Activated CD8-positive, alpha-beta T cell treated with anti-CD3 and anti-CD28 coated beads for 36 hours (primary cell): ENCODE results near the gene PRKG1. TPM values are rescaled to one million over a fixed set of nuclear protein-coding genes. Genes with fewer than 3 reads are reported as not detected.

ENCODE experiments used
- ATAC-seq: fragments of 200-7000 bp; cut with Tn5 transposase; one replicate; pipeline ENCODE4 v1.10.0; 2021; ENCODE audit warnings: mild to moderate bottlenecking, moderate library complexity
- CTCF ChIA-PET: fragments of 350-600 bp; sonication (Branson Sonifier 250); formaldehyde crosslinking; loops from one replicate; lab custom pipeline; 2021; ENCODE audit warnings: antibody characterized with exemption; lab: Charles Lee
- POLR2A ChIA-PET: fragments of 350-600 bp; sonication (Branson Sonifier 250); formaldehyde crosslinking; loops from one replicate; lab custom pipeline; 2021; ENCODE audit warnings: antibody characterized with exemption; lab: Charles Lee
- DNase-seq: peaks from one replicate; pipeline ENCODE4 v3.0.0-alpha.2; 2020
- H3K27ac Mint-ChIP-seq: one replicate; pipeline ENCODE4 v1.8.0; 2021; ENCODE audit warnings: mild to moderate bottlenecking, mixed read lengths
- H3K27me3 Mint-ChIP-seq: one replicate; pipeline ENCODE4 v1.8.0; 2021; ENCODE audit warnings: mixed read lengths
- H3K36me3 Mint-ChIP-seq: one replicate; pipeline ENCODE4 v1.8.0; 2021; ENCODE audit warnings: low read depth, mixed read lengths
- H3K4me1 Mint-ChIP-seq: one replicate; pipeline ENCODE4 v1.8.0; 2021; ENCODE audit warnings: low read depth, mixed read lengths
- H3K4me3 Mint-ChIP-seq: one replicate; pipeline ENCODE4 v1.8.0; 2021; ENCODE audit warnings: mild to moderate bottlenecking, moderate library complexity, mixed read lengths
- H3K9me3 Mint-ChIP-seq: one replicate; pipeline ENCODE4 v1.8.0; 2021; ENCODE audit warnings: mixed read lengths
- intact Hi-C: fragments of 100-400 bp; cut with micrococcal nuclease; formaldehyde crosslinking; loops from one replicate; pipeline ENCODE4 v1.10.0; 2022
- total RNA-seq, 2 experiments: library from RNA; stranded (reverse); gene quantifications; one replicate each; pipeline ENCODE4 v1.2.3, GENCODE V29; 2021
- TF ChIP-seq, protein P1 (sequence below): fragments of 200-600 bp; IDR thresholded peaks from one replicate; pipeline ENCODE4 v1.8.0; 2022; ENCODE audit warnings: antibody characterized with exemption, mild to moderate bottlenecking

The PRKG1 gene
- total RNA-seq, 2 experiments from 2014 or later, result not detected

DNA sequence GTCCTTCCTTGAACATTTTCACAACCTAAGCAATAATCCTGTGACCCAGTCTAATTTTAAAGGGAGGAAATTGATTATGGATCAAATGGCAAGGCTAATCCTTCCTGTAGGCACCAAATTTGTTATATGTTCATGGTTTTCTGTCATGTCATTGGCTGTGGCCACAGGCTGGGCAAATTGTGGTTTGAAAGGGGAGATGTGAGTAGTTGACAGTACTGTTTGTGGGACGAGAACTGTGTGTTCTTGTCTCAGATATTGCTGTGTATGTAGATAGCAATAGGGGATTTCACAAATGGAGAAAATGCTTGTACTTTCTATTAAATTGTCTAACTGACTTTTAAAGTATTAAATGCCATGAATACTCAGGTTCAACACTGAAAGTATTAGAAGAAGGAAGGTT is 8.1 kb upstream of the PRKG1 start:
- no peaks in the 10 kb centered on the region for H3K36me3 Mint-ChIP-seq
- TF ChIP-seq, protein P1, sequence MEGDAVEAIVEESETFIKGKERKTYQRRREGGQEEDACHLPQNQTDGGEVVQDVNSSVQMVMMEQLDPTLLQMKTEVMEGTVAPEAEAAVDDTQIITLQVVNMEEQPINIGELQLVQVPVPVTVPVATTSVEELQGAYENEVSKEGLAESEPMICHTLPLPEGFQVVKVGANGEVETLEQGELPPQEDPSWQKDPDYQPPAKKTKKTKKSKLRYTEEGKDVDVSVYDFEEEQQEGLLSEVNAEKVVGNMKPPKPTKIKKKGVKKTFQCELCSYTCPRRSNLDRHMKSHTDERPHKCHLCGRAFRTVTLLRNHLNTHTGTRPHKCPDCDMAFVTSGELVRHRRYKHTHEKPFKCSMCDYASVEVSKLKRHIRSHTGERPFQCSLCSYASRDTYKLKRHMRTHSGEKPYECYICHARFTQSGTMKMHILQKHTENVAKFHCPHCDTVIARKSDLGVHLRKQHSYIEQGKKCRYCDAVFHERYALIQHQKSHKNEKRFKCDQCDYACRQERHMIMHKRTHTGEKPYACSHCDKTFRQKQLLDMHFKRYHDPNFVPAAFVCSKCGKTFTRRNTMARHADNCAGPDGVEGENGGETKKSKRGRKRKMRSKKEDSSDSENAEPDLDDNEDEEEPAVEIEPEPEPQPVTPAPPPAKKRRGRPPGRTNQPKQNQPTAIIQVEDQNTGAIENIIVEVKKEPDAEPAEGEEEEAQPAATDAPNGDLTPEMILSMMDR, result no peak
- ATAC-seq (no peak), DNase-seq (no peak)
- H3K4me3 Mint-ChIP-seq, result no peak overlapping the region
- intact Hi-C loops, result no loop called here
- ChIA-PET CTCF (no interaction called here), POLR2A (no interaction called here)
- H3K27me3 Mint-ChIP-seq, result no peaks in the 10 kb centered on the region
- H3K27ac Mint-ChIP-seq, result no peak overlapping the region
- no peaks in the 10 kb centered on the region for H3K9me3 Mint-ChIP-seq
- no peaks in the 10 kb centered on the region for H3K4me1 Mint-ChIP-seq

DNA sequence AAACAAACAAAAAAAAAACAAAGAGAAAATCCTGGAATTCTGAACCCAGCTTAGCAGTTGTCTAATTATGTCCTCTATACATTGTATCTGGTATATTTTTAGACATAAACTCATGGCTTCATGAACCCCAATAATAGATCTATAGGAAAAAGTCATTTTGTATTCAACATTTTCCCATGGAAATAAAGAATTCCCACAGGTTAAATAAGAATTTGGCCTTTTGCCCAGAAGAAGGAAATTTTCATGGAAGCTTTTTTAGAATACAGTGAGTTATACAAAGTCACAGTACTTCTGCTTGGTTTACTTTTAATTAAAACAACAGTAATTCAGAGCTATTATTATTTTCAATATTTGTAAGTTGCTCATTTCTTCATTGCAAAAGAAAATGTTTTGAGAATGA is 2.1 kb upstream of the PRKG1 start:
- H3K4me1 Mint-ChIP-seq, result peaks cover 7% of the 10 kb centered on the region
- no peak for ATAC-seq
- H3K27ac Mint-ChIP-seq, result no peak overlapping the region
- H3K4me3 Mint-ChIP-seq, result no peak overlapping the region
- DNase-seq, result no peak
- POLR2A ChIA-PET, result no interaction called here
- TF ChIP-seq, protein P1, result no peak
- no peaks in the 10 kb centered on the region for H3K9me3 Mint-ChIP-seq
- H3K27me3 Mint-ChIP-seq, result peaks cover 37% of the 10 kb centered on the region
- no peaks in the 10 kb centered on the region for H3K36me3 Mint-ChIP-seq
- intact Hi-C loops, result no loop called here
- CTCF ChIA-PET, result no interaction called here

DNA sequence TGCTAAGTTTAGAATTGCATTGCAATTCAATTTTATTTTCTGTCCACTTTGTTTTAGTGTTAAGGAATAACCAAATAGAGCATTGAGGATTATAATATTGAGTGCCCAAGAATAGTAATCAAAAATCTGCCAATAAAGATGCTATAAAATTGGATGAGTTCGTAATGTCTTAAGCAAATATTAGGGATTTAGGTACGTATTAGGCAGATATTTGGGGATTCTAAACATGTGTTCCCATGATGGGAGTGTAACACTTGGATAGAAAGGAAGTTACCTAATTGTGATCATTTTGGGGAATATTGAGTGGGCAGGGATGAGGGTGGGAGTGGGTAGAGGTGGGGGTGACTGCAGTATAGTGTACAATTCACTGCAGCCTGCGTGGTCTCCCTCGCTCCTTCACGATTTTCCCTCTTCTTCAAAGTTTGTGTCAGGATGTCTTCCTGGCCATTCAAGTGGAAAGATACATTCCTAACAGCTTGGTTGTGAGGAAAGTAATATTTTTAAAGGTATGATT is 1.3 kb upstream of the PRKG1 start:
- DNase-seq (no peak), ATAC-seq (no peak)
- intact Hi-C loops, result no loop called here
- TF ChIP-seq, protein P1, result no peak
- Mint-ChIP-seq H3K27me3 (peaks cover 37% of the 10 kb centered on the region), H3K36me3 (no peaks in the 10 kb centered on the region), H3K4me3 (no peak overlapping the region), H3K27ac (no peak overlapping the region), H3K4me1 (peaks cover 7% of the 10 kb centered on the region), H3K9me3 (no peaks in the 10 kb centered on the region)
- POLR2A ChIA-PET, result no interaction called here
- CTCF ChIA-PET, result no interaction called here

DNA sequence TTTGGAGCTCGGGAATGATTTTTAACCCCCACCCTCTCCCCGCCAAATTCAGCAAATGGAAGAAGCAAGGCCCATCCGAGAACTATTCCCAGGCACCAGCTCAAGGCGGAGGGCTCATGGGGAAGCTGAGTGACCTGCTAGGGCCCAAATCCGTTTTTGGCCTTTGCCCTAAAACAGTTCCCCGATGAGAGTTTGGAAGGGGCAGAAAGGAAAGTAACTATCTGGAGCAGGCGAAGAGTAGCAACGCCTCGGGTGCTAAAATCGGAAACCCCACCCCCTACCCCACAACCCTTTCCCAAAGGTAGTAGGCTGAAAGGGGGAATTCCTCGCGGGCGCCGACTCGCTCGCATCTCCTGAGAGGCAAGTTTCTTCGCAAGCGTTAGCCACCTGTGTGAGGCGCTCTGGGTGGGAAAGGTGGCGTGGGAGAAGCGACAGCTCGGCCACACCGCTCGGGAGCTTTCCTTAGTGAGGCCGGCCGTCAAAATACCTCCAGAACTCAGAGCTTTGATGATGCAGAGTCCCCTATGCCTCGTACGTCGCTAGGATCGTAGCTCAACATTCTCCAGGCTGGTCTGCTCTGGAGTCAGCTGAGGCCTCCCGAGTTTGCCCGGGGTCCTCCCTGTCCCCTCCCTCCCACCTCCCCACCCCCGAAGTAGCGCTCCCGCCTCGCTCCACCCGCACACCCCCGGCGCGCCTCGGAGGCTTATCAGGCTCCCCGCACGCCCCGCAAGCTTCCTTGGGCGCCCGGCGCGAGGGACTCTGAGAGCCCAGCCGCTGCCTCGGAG is 642 bp upstream of the PRKG1 start:
- DNase-seq, result peak; percentile 3
- TF ChIP-seq, protein P1, result no peak
- Mint-ChIP-seq H3K27ac (no peak overlapping the region), H3K4me1 (peaks cover 7% of the 10 kb centered on the region), H3K9me3 (no peaks in the 10 kb centered on the region), H3K27me3 (peaks cover 37% of the 10 kb centered on the region), H3K4me3 (no peak overlapping the region), H3K36me3 (no peaks in the 10 kb centered on the region)
- intact Hi-C loops, result no loop called here
- ChIA-PET POLR2A (interaction anchor here (0.9 kb wide), 1 partner anchor 9 kb away, joined by 3 read pairs; no protein-coding TSS in a partner anchor), CTCF (no interaction called here)
- peak; percentile 17 for ATAC-seq
